Mucosa of rectum (tissue), 2 donors: Measurements from ENCODE around the gene LSS.

Source experiments
- H3K27ac ChIP-seq, 2 donors: one replicate each; pipeline ENCODE4 v1.7.0; 2013; ENCODE audit warnings: inconsistent platforms in 2 of 2, low read depth in 2 of 2, low read length in 2 of 2
- H3K27me3 ChIP-seq, 2 donors: one replicate each; pipeline ENCODE4 v1.7.0; 2013; ENCODE audit warnings: low read length in 2 of 2; ENCODE audit not compliant: control insufficient read depth in 2 of 2, insufficient read depth in 2 of 2
- H3K36me3 ChIP-seq, 2 donors: one replicate each; pipeline ENCODE4 v1.7.0; 2013; ENCODE audit warnings: low read length in 2 of 2; ENCODE audit not compliant: control insufficient read depth in 2 of 2, insufficient read depth in 2 of 2
- H3K4me1 ChIP-seq, 2 donors: one replicate each; pipeline ENCODE4 v1.7.0; 2013; ENCODE audit warnings: low read length in 2 of 2, mild to moderate bottlenecking in 1 of 2; ENCODE audit not compliant: control insufficient read depth in 2 of 2, insufficient read depth in 2 of 2
- H3K4me3 ChIP-seq, 2 donors: one replicate each; pipeline ENCODE4 v1.7.0; 2013; ENCODE audit warnings: low read length in 2 of 2
- H3K9ac ChIP-seq, 2 donors: one replicate each; pipeline ENCODE4 v1.7.0; 2013; ENCODE audit warnings: low read length in 2 of 2, low read depth in 1 of 2, mild to moderate bottlenecking in 1 of 2
- H3K9me3 ChIP-seq, 2 donors: one replicate each; pipeline ENCODE4 v1.7.0; 2013; ENCODE audit warnings: low read length in 2 of 2; ENCODE audit not compliant: control insufficient read depth in 2 of 2
- donor health status: healthy.
- donor health status: Normal muscosa, but diverticular disease.

The LSS gene

DNA sequence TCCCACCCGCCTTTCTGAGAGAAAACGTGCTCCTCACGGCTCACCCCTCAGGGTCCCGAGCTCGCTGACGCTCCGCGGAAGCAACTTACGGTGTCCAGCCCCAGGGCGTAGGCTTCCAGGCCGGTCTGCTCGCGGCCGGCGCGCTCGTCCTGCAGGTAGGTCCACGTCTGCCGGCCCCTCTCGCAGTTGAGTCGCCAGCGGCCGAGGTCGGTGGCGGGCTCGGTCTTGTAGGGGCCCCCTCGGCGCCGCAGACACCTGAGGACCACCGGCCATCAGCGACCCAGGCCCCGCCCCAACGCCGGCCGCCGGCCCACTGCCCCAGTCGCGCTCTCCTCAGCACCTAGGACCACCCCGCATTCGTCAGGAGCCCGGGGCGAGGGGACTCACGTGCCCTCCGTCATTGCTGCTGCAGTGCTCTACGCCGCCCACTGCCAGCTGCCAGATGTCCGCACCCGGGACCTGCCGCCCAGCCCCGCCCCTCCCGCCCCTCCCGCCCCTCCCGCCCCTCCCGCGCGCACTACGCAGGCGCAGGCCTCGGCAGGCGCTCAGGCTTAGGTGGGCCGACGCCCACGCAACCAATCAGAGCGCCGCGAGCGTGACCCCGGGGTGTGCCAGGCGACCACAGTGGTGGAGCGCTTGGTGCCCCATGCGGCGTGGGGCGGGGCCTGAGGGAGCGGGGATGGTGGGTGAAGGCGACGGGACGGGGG lies at the start of gene LSS:
Gene LSS (minus strand): TSS at position 430 of the 707 bp plus-strand sequence. CDS start 29 bp downstream, at position 401.
- Histone ChIP-seq H3K9me3 (no peaks in the 10 kb centered on the region), H3K27me3 (no peaks in the 10 kb centered on the region), H3K4me3 (peak within 1 kb of the TSS; percentile 80 to 97), H3K4me1 (peaks cover 16 to 23% of the 10 kb centered on the region in 2 donors), H3K9ac (peak within 1 kb of the TSS; percentile 56 to 82), H3K36me3 (peaks cover 2 to 4% of the 10 kb centered on the region in 2 donors), H3K27ac (peak within 1 kb of the TSS; percentile 78 to 80)

GRCh38 chr21:46274797-46275390 lies 46.3 kb upstream of the LSS start:
- H3K9ac ChIP-seq: no peak overlapping the region
- H3K36me3 ChIP-seq: peaks cover 72 to 84% of the 10 kb centered on the region in 2 donors
- H3K27me3 ChIP-seq: no peaks in the 10 kb centered on the region
- no peak overlapping the region for H3K4me3 ChIP-seq
- no peaks in the 10 kb centered on the region for H3K9me3 ChIP-seq
- no peaks in the 10 kb centered on the region for H3K4me1 ChIP-seq
- H3K27ac ChIP-seq: no peak overlapping the region

DNA sequence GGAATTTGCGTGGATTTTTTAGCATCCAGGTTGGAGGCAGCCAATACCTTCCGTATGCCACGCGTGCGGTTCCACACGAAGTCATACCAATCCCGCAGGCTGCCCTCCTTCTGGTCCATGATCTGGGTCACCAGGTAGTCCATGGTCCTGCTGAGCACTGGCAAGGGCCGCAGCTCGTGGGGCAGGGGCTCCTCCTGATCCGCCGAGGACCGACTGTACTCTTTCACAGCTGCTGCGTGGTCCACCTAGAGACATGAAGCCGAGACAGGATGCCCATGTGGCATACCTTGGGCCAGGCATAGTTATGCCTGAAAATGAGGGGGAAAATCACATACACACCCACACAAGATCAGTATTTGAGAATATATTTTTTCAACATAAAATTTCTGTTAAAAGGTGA lies 44.8 kb upstream of the LSS start:
- H3K4me3 ChIP-seq: no peak overlapping the region
- H3K4me1 ChIP-seq: no peaks in the 10 kb centered on the region
- peaks cover 72 to 84% of the 10 kb centered on the region in 2 donors for H3K36me3 ChIP-seq
- no peaks in the 10 kb centered on the region for H3K9me3 ChIP-seq
- no peaks in the 10 kb centered on the region for H3K27me3 ChIP-seq
- no peak overlapping the region for H3K9ac ChIP-seq
- no peak overlapping the region for H3K27ac ChIP-seq

DNA sequence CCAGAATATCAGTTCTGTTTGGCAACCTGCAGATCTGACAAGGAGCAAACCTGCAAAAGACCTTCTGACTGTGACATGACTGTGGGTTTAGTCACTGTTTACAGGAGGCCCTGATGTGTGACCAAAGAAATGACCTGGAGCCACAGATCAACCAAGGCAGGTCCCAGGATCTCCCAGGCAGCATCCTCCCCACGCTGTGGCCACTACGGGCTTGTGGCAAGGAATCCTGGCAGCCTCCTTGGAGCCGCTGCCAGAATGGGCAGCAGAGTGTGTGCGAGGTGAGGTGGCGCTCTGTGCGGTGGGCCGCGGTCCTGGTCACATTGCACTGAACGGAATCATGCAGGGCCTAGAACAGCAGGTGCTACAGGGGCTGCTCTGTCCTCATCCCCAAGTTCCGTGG lies 40.9 kb upstream of the LSS start:
- no peak overlapping the region for H3K4me3 ChIP-seq
- H3K9me3 ChIP-seq: no peaks in the 10 kb centered on the region
- peaks cover 83 to 90% of the 10 kb centered on the region in 2 donors for H3K36me3 ChIP-seq
- H3K9ac ChIP-seq: no peak overlapping the region
- no peaks in the 10 kb centered on the region for H3K4me1 ChIP-seq
- H3K27me3 ChIP-seq: no peaks in the 10 kb centered on the region
- no peak overlapping the region for H3K27ac ChIP-seq

- H3K4me1 ChIP-seq: no peaks in the 10 kb centered on the region
- H3K4me3 ChIP-seq: no peak overlapping the region
- H3K27ac ChIP-seq: no peak overlapping the region
- H3K9ac ChIP-seq: no peak overlapping the region
- H3K36me3 ChIP-seq: peaks cover 80 to 87% of the 10 kb centered on the region in 2 donors
- H3K9me3 ChIP-seq: no peaks in the 10 kb centered on the region
- H3K27me3 ChIP-seq: no peaks in the 10 kb centered on the region
Measured at GRCh38 chr21:46268371-46268770, 39.8 kb upstream of the LSS start.

GRCh38 chr21:46266946-46267345 lies 38.4 kb upstream of the LSS start:
- peaks cover 70 to 77% of the 10 kb centered on the region in 2 donors for H3K36me3 ChIP-seq
- H3K27ac ChIP-seq: no peak overlapping the region
- no peaks in the 10 kb centered on the region for H3K27me3 ChIP-seq
- no peak overlapping the region for H3K4me3 ChIP-seq
- no peaks in the 10 kb centered on the region for H3K4me1 ChIP-seq
- H3K9ac ChIP-seq: no peak overlapping the region
- no peaks in the 10 kb centered on the region for H3K9me3 ChIP-seq

GRCh38 chr21:46265736-46266525 lies 37.4 kb upstream of the LSS start:
- H3K4me3 ChIP-seq: no peak overlapping the region
- H3K9ac ChIP-seq: no peak overlapping the region
- H3K36me3 ChIP-seq: peaks cover 70 to 77% of the 10 kb centered on the region in 2 donors
- H3K27ac ChIP-seq: no peak overlapping the region
- H3K9me3 ChIP-seq: no peaks in the 10 kb centered on the region
- no peaks in the 10 kb centered on the region for H3K4me1 ChIP-seq
- H3K27me3 ChIP-seq: no peaks in the 10 kb centered on the region

- H3K27me3 ChIP-seq: no peaks in the 10 kb centered on the region
- no peak overlapping the region for H3K4me3 ChIP-seq
- H3K4me1 ChIP-seq: no peaks in the 10 kb centered on the region
- peaks cover 65 to 77% of the 10 kb centered on the region in 2 donors for H3K36me3 ChIP-seq
- no peak overlapping the region for H3K9ac ChIP-seq
- H3K9me3 ChIP-seq: no peaks in the 10 kb centered on the region
- no peak overlapping the region for H3K27ac ChIP-seq
Measured at GRCh38 chr21:46264690-46265144, 36.1 kb upstream of the LSS start.

- Histone ChIP-seq H3K36me3 (peaks cover 60 to 71% of the 10 kb centered on the region in 2 donors), H3K9ac (no peak overlapping the region), H3K27ac (no peak overlapping the region), H3K4me1 (no peaks in the 10 kb centered on the region), H3K27me3 (no peaks in the 10 kb centered on the region), H3K9me3 (no peaks in the 10 kb centered on the region), H3K4me3 (no peak overlapping the region)
Measured at GRCh38 chr21:46264046-46264689, 35.6 kb upstream of the LSS start.
